GM12864 (cell line): ENCODE data around the gene VKORC1.

ENCODE experiments used
- DNase-seq: peaks from one replicate; pipeline ENCODE4 v3.0.0-alpha.2; 2011; ENCODE audit warnings: low read depth
- H3K4me3 ChIP-seq: 2 replicates; pipeline ENCODE4 v1.5.1; 2011; ENCODE audit warnings: mild to moderate bottlenecking, low read depth, low read length, control low read depth
- CTCF ChIP-seq: IDR thresholded peaks from 2 replicates; pipeline ENCODE4 v1.5.1; 2011; ENCODE audit warnings: low read depth, mild to moderate bottlenecking, moderate library complexity, low read length, control low read depth, inconsistent platforms; ENCODE audit errors: missing control alignments

VKORC1 gene

DNA sequence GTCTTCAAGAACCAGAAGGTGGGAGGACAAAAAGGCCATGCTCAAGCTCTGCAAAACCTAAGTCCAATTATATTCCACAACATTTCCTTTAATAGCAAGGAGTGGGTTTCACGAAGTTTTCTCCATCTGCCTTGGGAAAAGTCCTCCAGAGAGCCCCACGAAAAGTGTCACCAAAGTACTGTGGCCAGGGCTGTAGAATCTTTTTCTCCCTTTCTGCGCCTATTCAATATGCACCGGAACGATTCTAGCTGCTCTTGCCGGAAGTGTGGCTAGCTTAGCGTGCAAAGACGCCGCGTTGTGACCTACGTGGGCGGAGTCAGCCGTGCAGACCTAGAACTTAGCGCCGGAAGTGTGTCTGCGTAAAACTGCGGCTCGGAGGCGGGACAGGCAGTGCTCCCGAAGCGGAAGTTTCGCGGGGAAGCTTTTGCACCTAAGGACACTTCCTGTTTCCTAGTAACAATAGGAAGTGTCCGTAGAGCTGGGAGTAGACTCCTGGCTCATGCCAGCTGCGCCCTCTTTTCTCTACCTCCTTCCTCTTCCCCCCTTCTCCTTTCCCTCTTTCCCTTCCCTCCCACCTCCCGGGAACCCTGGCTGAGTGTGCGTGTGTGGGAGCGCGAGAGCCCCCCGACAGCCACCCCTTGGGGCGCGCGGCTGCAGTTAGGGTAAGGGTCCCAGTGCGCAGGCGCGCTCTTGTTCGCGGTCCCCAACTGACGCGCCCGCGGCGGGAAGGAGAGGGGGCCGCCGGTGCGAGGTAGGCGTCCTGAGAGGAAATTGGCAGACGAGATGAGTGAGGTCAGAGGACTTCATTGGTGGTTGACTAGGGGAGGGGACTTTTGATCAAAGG lies 20.4 kb downstream of the VKORC1 start, which contains the start of the genes ZNF646 and ZNF668:
ZNF646 (plus strand) TSS at position 453 of the 844 bp plus-strand sequence. CDS start 1,903 bp downstream, outside the sequence.
ZNF668 (minus strand) TSS at position 271 of the 844 bp plus-strand sequence. CDS start 9,781 bp downstream, outside the sequence.
- H3K4me3 ChIP-seq = peak within 1 kb of the TSS; percentile 97
- no peak for TF ChIP-seq CTCF

GRCh38 chr16:31073142-31073969 lies 21.2 kb downstream of the VKORC1 start:
- H3K4me3 ChIP-seq = peak overlapping the region; percentile 97
- no peak for TF ChIP-seq CTCF
- peak; percentile 51 for DNase-seq

More for the DNA sequence above, 20.4 kb downstream of the VKORC1 start, which contains the start of the genes ZNF646 and ZNF668:
- peak; percentile 99 for DNase-seq

DNA sequence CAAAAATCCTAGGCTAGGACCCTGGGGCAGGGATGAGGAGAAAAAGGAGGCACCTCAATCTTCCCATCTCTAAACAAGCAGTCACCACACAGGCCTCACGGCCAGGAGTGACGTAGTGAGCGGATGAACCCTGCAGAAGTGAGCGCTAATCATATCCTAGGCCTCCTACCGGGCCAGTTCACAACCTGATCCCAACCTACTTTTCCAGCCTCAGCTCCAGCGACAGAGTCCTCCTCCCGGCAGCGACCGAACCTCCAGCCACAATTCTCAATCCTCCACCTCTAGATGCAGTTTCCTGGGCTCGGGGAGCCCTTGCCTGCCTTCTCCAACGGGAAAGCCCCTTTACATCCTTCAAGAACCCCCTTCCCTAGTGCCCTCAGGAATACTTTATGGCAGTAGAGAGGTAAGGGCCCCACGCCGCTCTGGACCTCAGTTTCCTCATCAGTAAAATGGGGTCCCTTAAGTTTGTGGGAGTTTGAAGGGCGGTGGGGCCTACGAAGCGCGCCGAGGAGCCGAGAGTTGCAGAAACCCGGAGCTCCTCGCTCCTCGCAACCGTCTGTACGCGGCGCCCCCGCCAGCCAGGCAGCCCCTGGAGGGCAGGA lies 22.0 kb downstream of the VKORC1 start:
- peak; percentile 12 for DNase-seq
- H3K4me3 ChIP-seq = peak overlapping the region; percentile 97
- TF ChIP-seq CTCF = no peak

- peak; percentile 10 for DNase-seq
- no peak for TF ChIP-seq CTCF
- peak overlapping the region; percentile 97 for H3K4me3 ChIP-seq
Observed at GRCh38 chr16:31071861-31072260, 22.7 kb downstream of the VKORC1 start.

GRCh38 chr16:31067342-31067741 lies 27.3 kb downstream of the VKORC1 start:
- no peak overlapping the region for H3K4me3 ChIP-seq
- no peak for TF ChIP-seq CTCF
- DNase-seq = no peak

DNA sequence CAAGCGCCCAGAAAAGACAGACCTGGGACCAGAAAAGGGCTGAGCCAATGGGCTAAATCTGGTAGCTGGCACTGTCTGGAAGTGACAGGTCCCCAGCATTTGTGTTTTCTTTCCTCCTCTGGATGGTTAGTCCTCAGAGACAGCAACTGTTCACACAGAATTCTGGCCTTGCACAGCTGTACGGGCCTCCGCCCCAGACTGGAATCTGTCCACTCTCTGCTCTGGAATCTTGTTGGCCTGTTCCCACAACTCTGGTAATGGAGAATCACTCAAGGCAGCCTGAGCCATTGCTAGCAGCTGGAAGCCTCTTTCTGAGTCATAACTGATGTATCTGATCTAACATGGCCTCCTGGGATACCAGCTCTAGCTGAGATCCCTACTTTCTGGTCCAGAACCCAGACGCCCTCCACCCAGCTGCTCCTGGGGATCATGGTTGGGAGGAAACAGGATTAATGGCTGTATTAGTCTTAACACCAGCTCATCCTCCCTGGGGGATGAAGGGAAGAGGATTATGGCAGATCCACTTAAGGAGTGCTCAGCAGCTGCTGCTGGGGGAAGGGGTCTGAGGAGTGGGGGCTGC lies 29.6 kb downstream of the VKORC1 start:
- no peak overlapping the region for H3K4me3 ChIP-seq
- no peak for DNase-seq
- TF ChIP-seq CTCF = no peak
